Measurements from ENCODE around the gene GPX4. TPM values are rescaled to one million over a fixed set of nuclear protein-coding genes. Genes with fewer than 3 reads are reported as not detected.

GPX4 gene
- total RNA-seq, 1 donor from 2014 or later = 204 TPM

DNA sequence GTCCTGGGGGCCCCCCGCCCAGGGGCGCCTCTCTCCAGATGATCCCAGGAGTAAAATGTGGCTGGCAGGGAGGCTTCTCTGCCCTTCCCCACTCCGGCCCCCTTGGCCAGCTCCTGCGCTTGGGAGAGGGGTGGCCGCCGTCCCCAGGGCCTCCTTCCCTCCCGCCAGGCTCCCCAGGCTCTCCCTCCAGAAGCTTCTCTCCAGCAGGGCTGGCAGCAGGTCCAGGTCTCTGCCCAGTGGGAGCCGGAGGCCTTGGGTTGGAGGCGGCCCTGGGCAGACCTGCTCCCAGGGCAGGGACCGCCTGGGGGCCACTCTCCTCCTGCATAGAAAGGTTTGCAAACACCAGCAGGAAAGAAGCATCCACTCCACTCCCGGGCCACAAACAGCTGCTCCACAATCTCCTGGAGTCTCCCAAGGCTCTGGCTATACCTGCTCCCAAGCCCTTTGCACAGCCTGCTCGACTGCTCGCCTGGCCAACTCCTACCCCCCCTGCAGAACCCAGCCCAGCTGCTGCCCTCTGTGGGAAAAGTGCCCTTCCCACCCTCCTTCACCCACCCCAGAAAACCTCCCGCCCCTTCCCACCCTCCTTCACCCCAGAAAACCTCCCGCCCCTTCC, 44.2 kb downstream of the GPX4 start:
- H3K36me3 Mint-ChIP-seq = peaks cover 12% of the 10 kb centered on the region
- H3K27ac Mint-ChIP-seq = no peak overlapping the region
- no peak overlapping the region for H3K4me3 Mint-ChIP-seq
- no peak for TF ChIP-seq CTCF (conservative IDR thresholded peaks at IDR 0.05)
- DNase-seq (ENCODE audit: extremely low spot score, unreplicated experiment) = no peak
- H3K9me3 Mint-ChIP-seq = no peaks in the 10 kb centered on the region
- no peaks in the 10 kb centered on the region for H3K27me3 Mint-ChIP-seq
- no peaks in the 10 kb centered on the region for H3K4me1 Mint-ChIP-seq (ENCODE audit: unreplicated experiment)

GRCh38 chr19:1149259-1150045, 45.7 kb downstream of the GPX4 start:
- no peaks in the 10 kb centered on the region for H3K9me3 Mint-ChIP-seq
- H3K4me3 Mint-ChIP-seq = no peak overlapping the region
- H3K36me3 Mint-ChIP-seq = peaks cover 4% of the 10 kb centered on the region
- no peak overlapping the region for H3K27ac Mint-ChIP-seq
- no peak for TF ChIP-seq CTCF (conservative IDR thresholded peaks at IDR 0.05)
- no peaks in the 10 kb centered on the region for H3K27me3 Mint-ChIP-seq
- H3K4me1 Mint-ChIP-seq (ENCODE audit: unreplicated experiment) = no peaks in the 10 kb centered on the region
- DNase-seq (ENCODE audit: extremely low spot score, unreplicated experiment) = no peak

DNA sequence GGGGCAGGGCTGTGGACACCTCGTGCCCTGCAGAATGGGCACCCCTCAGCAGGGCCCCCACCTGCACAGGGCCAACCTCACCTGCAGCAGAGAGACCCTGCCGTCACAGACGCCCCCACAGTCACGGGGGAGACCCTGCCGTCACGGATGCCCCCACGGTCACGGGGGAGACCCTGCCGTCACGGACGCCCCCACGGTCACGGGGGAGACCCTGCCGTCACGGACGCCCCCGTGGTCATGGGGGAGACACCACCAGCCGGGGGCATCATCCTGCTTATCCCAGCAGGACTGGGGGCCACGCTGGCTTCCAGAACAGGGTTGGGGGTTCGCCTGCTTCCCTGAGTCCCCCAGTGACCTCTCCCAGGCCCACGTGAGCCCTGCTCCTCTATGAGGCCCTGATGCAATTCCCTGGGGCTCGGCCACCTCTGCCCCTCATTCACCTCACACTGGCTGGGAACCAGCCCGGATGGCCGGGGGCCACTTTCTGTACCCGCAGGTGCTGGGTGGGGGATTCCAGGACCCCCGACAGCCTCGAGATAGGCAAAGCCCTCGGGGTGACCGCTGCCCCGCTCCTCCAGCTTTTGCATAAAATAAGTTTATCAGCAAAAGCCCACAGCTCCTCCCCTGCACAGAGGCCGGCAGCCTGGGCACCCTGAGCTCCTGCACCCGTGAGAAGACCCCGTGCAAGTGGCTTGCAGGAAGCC, 46.7 kb downstream of the GPX4 start:
- Mint-ChIP-seq H3K4me1 (ENCODE audit: unreplicated experiment) (no peaks in the 10 kb centered on the region), H3K4me3 (no peak overlapping the region), H3K9me3 (no peaks in the 10 kb centered on the region), H3K36me3 (no peaks in the 10 kb centered on the region), H3K27ac (no peak overlapping the region), H3K27me3 (no peaks in the 10 kb centered on the region)
- TF ChIP-seq CTCF (conservative IDR thresholded peaks at IDR 0.05) = no peak
- DNase-seq (ENCODE audit: extremely low spot score, unreplicated experiment) = no peak

- no peaks in the 10 kb centered on the region for H3K27me3 Mint-ChIP-seq
- no peak overlapping the region for H3K4me3 Mint-ChIP-seq
- DNase-seq (ENCODE audit: extremely low spot score, unreplicated experiment) = no peak
- no peak overlapping the region for H3K27ac Mint-ChIP-seq
- no peaks in the 10 kb centered on the region for H3K36me3 Mint-ChIP-seq
- no peaks in the 10 kb centered on the region for H3K9me3 Mint-ChIP-seq
- H3K4me1 Mint-ChIP-seq (ENCODE audit: unreplicated experiment) = no peaks in the 10 kb centered on the region
- no peak for TF ChIP-seq CTCF (conservative IDR thresholded peaks at IDR 0.05)
Measured at GRCh38 chr19:1151037-1151724, 47.4 kb downstream of the GPX4 start.

- Mint-ChIP-seq H3K4me3 (no peak overlapping the region), H3K27ac (no peak overlapping the region), H3K27me3 (no peaks in the 10 kb centered on the region), H3K9me3 (no peaks in the 10 kb centered on the region), H3K36me3 (no peaks in the 10 kb centered on the region), H3K4me1 (ENCODE audit: unreplicated experiment) (no peaks in the 10 kb centered on the region)
- TF ChIP-seq CTCF (conservative IDR thresholded peaks at IDR 0.05) = no peak
- no peak for DNase-seq (ENCODE audit: extremely low spot score, unreplicated experiment)
Measured at GRCh38 chr19:1151917-1152587, 48.3 kb downstream of the GPX4 start.

Measured in type B pancreatic cell (in vitro differentiated cells).